Sigmoid colon (tissue), 7 donors: ENCODE data around the gene KRTAP4-3. TPM values are rescaled to one million over a fixed set of nuclear protein-coding genes. Genes with fewer than 3 reads are reported as not detected.

Experiments used
- DNase-seq: peaks from one replicate; pipeline ENCODE4 v3.0.0-alpha.2; 2019
- H3K27ac ChIP-seq, 4 donors: fragments of 200-600 bp; sonication (generic); one replicate each; pipeline ENCODE4 v1.5.1; 2016 to 2019; ENCODE audit warnings: mild to moderate bottlenecking in 1 of 4
- H3K27me3 ChIP-seq, 3 donors: fragments of 200-600 bp; sonication (generic); one replicate each; pipeline ENCODE4 v1.5.1; 2019; ENCODE audit warnings: mild to moderate bottlenecking in 1 of 3
- H3K36me3 ChIP-seq, 4 donors: fragments of 200-600 bp; sonication (generic); one replicate each; pipeline ENCODE4 v1.5.1; 2016 to 2019
- H3K4me1 ChIP-seq, 4 donors: fragments of 200-600 bp; sonication (generic); one replicate each; pipeline ENCODE4 v1.5.1; 2017 to 2019
- H3K4me3 ChIP-seq, 4 donors: fragments of 200-600 bp; sonication (generic); one replicate each; pipeline ENCODE4 v1.5.1; 2017 to 2019; ENCODE audit warnings: mild to moderate bottlenecking in 2 of 4, moderate library complexity in 1 of 4
- H3K9me3 ChIP-seq, 4 donors: fragments of 200-600 bp in 3 of 4; sonication (generic) in 3 of 4; one replicate each; pipeline versions ENCODE4 v1.5.1 to v1.6.1; 2013 to 2019
- EP300 ChIP-seq, 4 donors: sonication (generic); formaldehyde crosslinking; IDR thresholded peaks; one replicate each; pipeline ENCODE4 v1.6.1; 2017; ENCODE audit warnings: antibody characterized with exemption in 4 of 4
- POLR2A ChIP-seq, 2 donors: fragments of 450-650 bp; IDR thresholded peaks; one replicate each; pipeline ENCODE4 v1.6.1; 2016; ENCODE audit warnings: antibody characterized with exemption in 2 of 2, mild to moderate bottlenecking in 2 of 2, moderate library complexity in 2 of 2
- POLR2AphosphoS5 ChIP-seq, 4 donors: sonication (generic); formaldehyde crosslinking; IDR thresholded peaks; one replicate each; pipeline ENCODE4 v1.6.1; 2017; ENCODE audit warnings: antibody characterized with exemption in 4 of 4
- WGBS, 2 donors: extraction: QIAGEN DNeasy Blood & Tissue Kit; methylation state at CpG; one replicate each; pipeline ENCODE4 v1.1.7; 2013; 5-methylcytosine and 5-hydroxymethylcytosine counted together
- intact Hi-C: fragments of 100-400 bp; cut with DNase I; formaldehyde crosslinking; loops from one replicate; pipeline ENCODE4 v1.15.1; 2023
- polyA plus RNA-seq, 3 donors: library from polyadenylated mRNA; stranded (reverse); fragments of 200-250 nt; gene quantifications; one replicate each; pipeline ENCODE4 v1.2.3, GENCODE V29; 2013
- total RNA-seq, 4 donors: library from RNA; depleted of rRNA; stranded (reverse); fragments of >200 nt; gene quantifications; one replicate each; pipeline ENCODE4 v1.1.0, GENCODE V29; 2016
- TF ChIP-seq, protein P1 (sequence below), 4 experiments: fragments of 450-650 bp in 3 of 4; fragments of 200-600 bp in 1 of 4; IDR thresholded peaks; one replicate each; pipeline ENCODE4 v1.5.1; 2016 to 2019; ENCODE audit warnings: antibody characterized with exemption in 4 of 4, mild to moderate bottlenecking in 3 of 4, moderate library complexity in 2 of 4
- donor health status: healthy with polysubstance abuse.
- donor health status: Bipolar disorder and iron deficiency.
- donor health status: healthy.

The KRTAP4-3 gene
- total and polyA plus RNA-seq, 7 donors, result not detected

- Histone ChIP-seq H3K27ac (no peak overlapping the region), H3K9me3 (no peaks in the 10 kb centered on the region), H3K4me1 (no peaks in the 10 kb centered on the region), H3K4me3 (no peak overlapping the region), H3K27me3 (peaks cover 0 to 2% (median 0%) of the 10 kb centered on the region in 3 donors), H3K36me3 (no peaks in the 10 kb centered on the region)
- intact Hi-C loops, result no loop called here
- no peak for DNase-seq
- TF ChIP-seq POLR2AphosphoS5 (IDR thresholded peaks at IDR 0.05), result no peak
- 44 to 58% methylated on average over 1 of the region's 1 CpG for WGBS, 2 donors
These were observed 17.0 kb upstream of the KRTAP4-3 start for GRCh38 chr17:41185001-41185400.

- Histone ChIP-seq H3K27me3 (no peaks in the 10 kb centered on the region), H3K27ac (no peak within 1 kb of the TSS), H3K4me3 (no peak within 1 kb of the TSS), H3K36me3 (no peaks in the 10 kb centered on the region), H3K9me3 (no peaks in the 10 kb centered on the region), H3K4me1 (no peaks in the 10 kb centered on the region)
- intact Hi-C loops, result no loop called here
- WGBS, 2 donors, result 73 to 80% methylated on average over 9 of the region's 9 CpGs
- no peak for TF ChIP-seq POLR2A (IDR thresholded peaks at IDR 0.05)
- no peak for TF ChIP-seq EP300 (IDR thresholded peaks at IDR 0.05)
- TF ChIP-seq, protein P1, sequence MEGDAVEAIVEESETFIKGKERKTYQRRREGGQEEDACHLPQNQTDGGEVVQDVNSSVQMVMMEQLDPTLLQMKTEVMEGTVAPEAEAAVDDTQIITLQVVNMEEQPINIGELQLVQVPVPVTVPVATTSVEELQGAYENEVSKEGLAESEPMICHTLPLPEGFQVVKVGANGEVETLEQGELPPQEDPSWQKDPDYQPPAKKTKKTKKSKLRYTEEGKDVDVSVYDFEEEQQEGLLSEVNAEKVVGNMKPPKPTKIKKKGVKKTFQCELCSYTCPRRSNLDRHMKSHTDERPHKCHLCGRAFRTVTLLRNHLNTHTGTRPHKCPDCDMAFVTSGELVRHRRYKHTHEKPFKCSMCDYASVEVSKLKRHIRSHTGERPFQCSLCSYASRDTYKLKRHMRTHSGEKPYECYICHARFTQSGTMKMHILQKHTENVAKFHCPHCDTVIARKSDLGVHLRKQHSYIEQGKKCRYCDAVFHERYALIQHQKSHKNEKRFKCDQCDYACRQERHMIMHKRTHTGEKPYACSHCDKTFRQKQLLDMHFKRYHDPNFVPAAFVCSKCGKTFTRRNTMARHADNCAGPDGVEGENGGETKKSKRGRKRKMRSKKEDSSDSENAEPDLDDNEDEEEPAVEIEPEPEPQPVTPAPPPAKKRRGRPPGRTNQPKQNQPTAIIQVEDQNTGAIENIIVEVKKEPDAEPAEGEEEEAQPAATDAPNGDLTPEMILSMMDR (IDR thresholded peaks at IDR 0.05), result no peak
- TF ChIP-seq POLR2AphosphoS5 (IDR thresholded peaks at IDR 0.05), result no peak
- no peak for DNase-seq
These were observed 16.5 kb upstream of the KRTAP4-3 start, which contains the start of gene KRTAP4-1 for GRCh38 chr17:41184480-41184961. KRTAP4-1 (minus strand) TSS chr17:41184911; CDS start chr17:41184854, 57 bp downstream.

- Histone ChIP-seq H3K27me3 (no peaks in the 10 kb centered on the region), H3K4me3 (no peak overlapping the region), H3K36me3 (no peaks in the 10 kb centered on the region), H3K9me3 (no peaks in the 10 kb centered on the region), H3K4me1 (no peaks in the 10 kb centered on the region), H3K27ac (no peak overlapping the region)
- intact Hi-C loops, result no loop called here
- DNase-seq, result no peak
- WGBS, 2 donors, result 95 to 97% methylated on average over 1 of the region's 1 CpG
- TF ChIP-seq, protein P1 (IDR thresholded peaks at IDR 0.05), result no peak
- TF ChIP-seq EP300 (IDR thresholded peaks at IDR 0.05) (no peak), POLR2A (IDR thresholded peaks at IDR 0.05) (no peak), POLR2AphosphoS5 (IDR thresholded peaks at IDR 0.05) (no peak)
These were observed 11.0 kb upstream of the KRTAP4-3 start for GRCh38 chr17:41178843-41179616.

DNA sequence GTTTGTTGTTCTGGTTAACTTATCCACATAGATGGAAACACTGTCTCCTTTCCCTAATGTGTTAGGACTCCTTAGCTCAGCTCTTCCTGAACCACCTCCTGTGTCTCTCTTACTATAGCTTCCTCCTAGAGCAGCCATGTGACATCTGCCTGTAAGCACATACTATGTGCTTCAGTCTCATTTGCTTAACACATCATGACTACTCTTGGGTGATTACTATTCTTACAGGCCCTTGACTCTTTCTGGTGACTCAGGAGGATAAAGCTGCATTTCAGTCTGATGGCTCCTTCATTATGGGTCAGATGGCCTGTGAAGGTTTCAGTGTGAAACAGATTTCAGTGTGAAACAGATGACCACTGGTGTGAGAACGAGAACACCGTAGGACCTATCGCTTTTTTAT lies 10.3 kb upstream of the KRTAP4-3 start:
- no peaks in the 10 kb centered on the region for H3K9me3 ChIP-seq
- 96% methylated on average over 3 of the region's 3 CpGs for WGBS, 2 donors
- no peak for DNase-seq
- no peaks in the 10 kb centered on the region for H3K4me1 ChIP-seq
- no peaks in the 10 kb centered on the region for H3K27me3 ChIP-seq
- H3K36me3 ChIP-seq, result no peaks in the 10 kb centered on the region
- intact Hi-C loops, result no loop called here
- no peak overlapping the region for H3K27ac ChIP-seq
- no peak for TF ChIP-seq POLR2A (IDR thresholded peaks at IDR 0.05)
- TF ChIP-seq, protein P1 (IDR thresholded peaks at IDR 0.05), result no peak
- no peak for TF ChIP-seq POLR2AphosphoS5 (IDR thresholded peaks at IDR 0.05)
- TF ChIP-seq EP300 (IDR thresholded peaks at IDR 0.05), result no peak
- H3K4me3 ChIP-seq, result no peak overlapping the region

- Histone ChIP-seq H3K4me3 (no peak within 1 kb of the TSS), H3K27ac (no peak within 1 kb of the TSS), H3K9me3 (no peaks in the 10 kb centered on the region), H3K4me1 (no peaks in the 10 kb centered on the region), H3K27me3 (no peaks in the 10 kb centered on the region), H3K36me3 (no peaks in the 10 kb centered on the region)
- no peak for TF ChIP-seq POLR2AphosphoS5 (IDR thresholded peaks at IDR 0.05)
- no peak for TF ChIP-seq POLR2A (IDR thresholded peaks at IDR 0.05)
- TF ChIP-seq, protein P1 (IDR thresholded peaks at IDR 0.05), result no peak
- no peak for TF ChIP-seq EP300 (IDR thresholded peaks at IDR 0.05)
- DNase-seq, result no peak
- 95 to 96% methylated on average over 7 of the region's 7 CpGs for WGBS, 2 donors
- intact Hi-C loops, result no loop called here
These were observed 9.8 kb upstream of the KRTAP4-3 start, which contains the start of gene KRTAP4-2 for GRCh38 chr17:41177727-41178271. KRTAP4-2 (minus strand) TSS chr17:41178221; CDS start chr17:41178164, 57 bp downstream.
